Omental fat pad (tissue), 4 donors: Measurements from ENCODE around the gene COA1. TPM values are rescaled to one million over a fixed set of nuclear protein-coding genes. Genes with fewer than 3 reads are reported as not detected.
"Not testable (repeated sequence)": the region's sequence is repeated elsewhere in the genome, so short reads cannot be mapped to it uniquely, and the experiment has no call there.

Experiments
- ATAC-seq: fragments of 150-250 bp; one replicate; pipeline ENCODE4 v1.9.1; 2016; ENCODE audit warnings: mild to moderate bottlenecking, moderate library complexity; ENCODE audit not compliant: low FRiP score
- DNase-seq: peaks from one replicate; pipeline ENCODE4 v3.0.0-alpha.2; 2019; ENCODE audit warnings: low spot score
- total RNA-seq, 4 donors: library from RNA; depleted of rRNA; stranded (reverse); fragments of >200 nt; gene quantifications; one replicate each; pipeline ENCODE4 v1.1.0, GENCODE V29; 2016
- TF ChIP-seq, protein P1 (sequence below), 3 donors: fragments of 450-650 bp; IDR thresholded peaks; one replicate each; pipeline ENCODE4 v1.5.1; 2016 to 2017; ENCODE audit warnings: antibody characterized with exemption in 3 of 3, mild to moderate bottlenecking in 3 of 3, moderate library complexity in 2 of 3

COA1 gene
- total RNA-seq, 4 donors from 2014 or later, result 34.5 to 57.4 (median 44.3) TPM

DNA sequence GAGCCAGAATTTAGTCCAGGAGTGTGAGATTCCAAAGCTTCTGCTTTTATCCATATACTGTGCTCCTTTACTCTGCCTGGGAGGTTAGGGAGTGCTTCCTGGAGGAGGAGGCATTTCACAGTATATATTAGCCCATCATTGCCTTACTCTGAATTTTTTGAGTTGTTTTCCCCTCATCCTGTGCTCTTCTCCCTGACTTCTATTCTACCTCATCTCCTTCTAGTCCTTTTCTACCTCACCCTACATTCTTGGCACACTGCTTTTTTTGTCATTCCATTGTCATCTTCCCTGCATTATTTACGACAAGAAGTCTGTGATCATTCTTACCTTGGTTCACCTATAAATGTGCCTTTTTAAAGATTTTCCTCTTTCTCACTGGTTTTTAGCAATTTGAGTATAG, 125.1 kb downstream of the COA1 start:
- DNase-seq (no peak), ATAC-seq (no peak)
- TF ChIP-seq, protein P1, sequence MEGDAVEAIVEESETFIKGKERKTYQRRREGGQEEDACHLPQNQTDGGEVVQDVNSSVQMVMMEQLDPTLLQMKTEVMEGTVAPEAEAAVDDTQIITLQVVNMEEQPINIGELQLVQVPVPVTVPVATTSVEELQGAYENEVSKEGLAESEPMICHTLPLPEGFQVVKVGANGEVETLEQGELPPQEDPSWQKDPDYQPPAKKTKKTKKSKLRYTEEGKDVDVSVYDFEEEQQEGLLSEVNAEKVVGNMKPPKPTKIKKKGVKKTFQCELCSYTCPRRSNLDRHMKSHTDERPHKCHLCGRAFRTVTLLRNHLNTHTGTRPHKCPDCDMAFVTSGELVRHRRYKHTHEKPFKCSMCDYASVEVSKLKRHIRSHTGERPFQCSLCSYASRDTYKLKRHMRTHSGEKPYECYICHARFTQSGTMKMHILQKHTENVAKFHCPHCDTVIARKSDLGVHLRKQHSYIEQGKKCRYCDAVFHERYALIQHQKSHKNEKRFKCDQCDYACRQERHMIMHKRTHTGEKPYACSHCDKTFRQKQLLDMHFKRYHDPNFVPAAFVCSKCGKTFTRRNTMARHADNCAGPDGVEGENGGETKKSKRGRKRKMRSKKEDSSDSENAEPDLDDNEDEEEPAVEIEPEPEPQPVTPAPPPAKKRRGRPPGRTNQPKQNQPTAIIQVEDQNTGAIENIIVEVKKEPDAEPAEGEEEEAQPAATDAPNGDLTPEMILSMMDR (IDR thresholded peaks at IDR 0.05), result no peak

DNA sequence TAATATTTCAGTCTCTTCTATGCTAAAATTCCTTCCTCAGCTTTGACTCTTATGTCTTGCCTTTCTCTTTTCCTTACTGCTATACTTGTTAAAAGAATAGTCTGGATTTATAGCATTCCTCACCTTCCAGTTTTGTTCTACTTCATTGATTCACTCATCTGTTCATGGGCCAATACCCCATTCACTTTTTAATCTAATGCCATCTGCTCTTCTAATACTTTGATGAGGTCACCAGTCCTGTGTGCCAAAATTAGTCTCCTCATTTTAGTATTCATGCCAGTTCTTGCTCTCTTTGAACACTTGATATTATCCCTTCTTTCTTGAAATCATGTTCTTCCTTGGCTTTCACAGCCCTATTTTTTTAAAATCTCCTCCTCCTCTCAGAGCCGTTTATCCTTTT, 127.1 kb downstream of the COA1 start:
- TF ChIP-seq, protein P1 (IDR thresholded peaks at IDR 0.05), result no peak
- ATAC-seq, result no peak

DNA sequence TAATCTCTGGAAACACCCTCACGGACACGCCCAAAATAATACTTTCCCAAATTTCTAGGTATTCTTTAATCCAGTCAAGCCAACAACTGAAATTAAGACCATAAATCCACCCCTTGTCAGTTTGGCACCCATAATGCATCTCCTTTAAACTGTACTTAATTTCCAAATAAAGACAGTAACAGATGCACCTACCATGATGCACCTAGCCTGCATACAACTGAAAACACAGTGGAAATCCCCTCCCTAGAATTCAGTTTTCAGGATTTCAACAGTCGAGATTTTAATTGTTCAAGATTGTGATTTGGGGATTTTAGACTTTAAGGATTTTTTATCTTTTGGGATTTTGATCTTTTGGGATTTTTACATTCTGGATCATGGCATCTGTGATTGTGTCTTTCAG, 129.3 kb downstream of the COA1 start:
- DNase-seq (no peak), ATAC-seq (no peak)
- TF ChIP-seq, protein P1 (IDR thresholded peaks at IDR 0.05), result no peak

More for the DNA sequence above, 127.1 kb downstream of the COA1 start:
- no peak for DNase-seq

DNA sequence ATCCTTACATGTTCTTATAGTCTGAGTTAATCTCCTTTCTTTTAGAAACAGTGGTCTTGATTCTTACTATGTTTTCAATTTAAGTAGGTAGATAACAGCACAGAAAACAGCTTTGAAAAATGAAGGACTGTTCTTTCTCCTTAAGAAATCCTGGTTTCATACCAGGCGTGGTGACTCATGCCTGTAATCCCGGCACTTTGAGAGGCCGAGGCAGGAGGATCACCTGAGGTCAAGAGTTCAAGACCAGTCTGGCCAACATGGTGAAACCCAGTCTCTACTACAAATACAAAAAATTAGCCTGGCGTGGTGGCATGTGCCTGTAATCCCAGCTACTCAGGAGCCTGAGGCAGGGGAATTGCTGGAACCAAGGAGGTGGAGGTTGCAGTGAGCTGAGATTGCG, 132.9 kb downstream of the COA1 start:
- not testable (repeated sequence) for ATAC-seq, DNase-seq

DNA sequence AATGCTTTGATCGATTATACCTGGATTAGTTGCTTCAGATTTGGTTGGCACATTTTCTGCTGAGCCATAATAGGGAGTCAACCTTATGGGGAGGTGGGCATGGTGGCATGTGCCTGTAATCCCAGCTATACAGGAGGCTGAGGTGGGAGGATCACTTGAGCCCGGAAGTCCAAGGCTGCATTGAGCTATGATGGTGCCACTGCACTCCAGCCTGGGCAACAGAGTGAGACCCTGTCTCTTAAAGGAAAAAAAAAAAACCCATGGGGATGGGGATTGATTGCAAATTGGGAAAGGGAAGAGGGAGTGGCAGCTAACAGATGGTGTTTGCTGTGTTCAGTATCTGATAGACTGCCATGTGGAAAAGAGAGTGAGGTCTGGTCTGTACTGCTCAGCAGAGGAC, 135.3 kb downstream of the COA1 start:
- no peak for DNase-seq
- TF ChIP-seq, protein P1 (IDR thresholded peaks at IDR 0.05), result no peak
- no peak for ATAC-seq

DNA sequence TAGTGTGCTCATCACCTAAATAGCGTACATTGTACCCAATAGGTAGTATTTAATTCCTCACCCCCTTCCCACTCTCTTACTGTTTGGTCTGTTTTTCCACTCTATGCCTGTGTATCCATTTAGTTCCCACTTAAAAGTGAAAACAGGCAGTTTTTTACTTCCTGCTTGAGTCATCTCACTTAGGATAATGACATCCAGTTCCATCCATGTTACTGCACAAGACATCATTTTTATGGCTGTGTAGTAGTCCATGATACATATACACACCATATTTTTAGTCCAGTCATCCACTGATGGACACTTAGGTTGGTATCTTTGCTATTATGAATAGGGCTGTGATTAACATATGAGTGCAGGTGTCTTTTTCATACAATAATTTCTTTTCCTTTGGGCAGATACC, 136.3 kb downstream of the COA1 start:
- TF ChIP-seq, protein P1 (IDR thresholded peaks at IDR 0.05), result no peak
- no peak for DNase-seq
- no peak for ATAC-seq

DNA sequence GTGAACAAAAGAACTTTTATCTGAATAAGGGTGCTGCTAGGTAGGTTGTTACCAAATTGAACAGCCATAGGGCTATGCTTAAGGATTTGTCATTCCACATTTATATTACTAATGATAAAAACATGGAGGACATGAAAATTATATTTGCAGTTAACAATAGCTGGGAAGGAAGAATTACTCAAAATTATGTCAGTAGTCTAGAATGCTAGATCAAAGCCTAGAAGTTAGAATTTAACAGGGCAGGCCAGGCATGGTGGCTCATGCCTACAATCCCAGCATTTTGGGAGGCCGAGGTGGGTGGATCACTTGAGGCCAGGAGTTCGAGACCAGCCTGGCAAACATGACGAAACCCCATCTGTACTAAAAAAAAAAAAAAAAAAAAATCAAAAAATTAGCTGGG, 137.0 kb downstream of the COA1 start:
- DNase-seq (no peak), ATAC-seq (no peak)
- TF ChIP-seq, protein P1 (IDR thresholded peaks at IDR 0.05), result no peak
